H1 (cell line): Measurements from ENCODE around the gene TSPOAP1. TPM values are rescaled to one million over a fixed set of nuclear protein-coding genes. Genes with fewer than 3 reads are reported as not detected.

Source experiments
- CBX5 ChIP-seq: fragments of 300-800, 300-1000 bp; sonication (generic); IDR thresholded peaks from 2 replicates; pipeline ENCODE4 v1.7.1; 2016; ENCODE audit warnings: antibody characterized with exemption, low read length, low read depth
- CHD1 ChIP-seq: IDR thresholded peaks from 2 replicates; pipeline ENCODE4 v1.6.1; 2012; ENCODE audit warnings: low read depth, low read length, improper control_type of control experiment
- CHD2 ChIP-seq: IDR thresholded peaks from 2 replicates; pipeline ENCODE4 v1.6.1; 2012; ENCODE audit warnings: low read length, improper control_type of control experiment
- CREB1 ChIP-seq: IDR thresholded peaks from 2 replicates; pipeline ENCODE4 v1.6.1; 2012; ENCODE audit warnings: inconsistent platforms
- GABPA ChIP-seq: IDR thresholded peaks from 2 replicates; pipeline ENCODE4 v1.6.1; 2011; ENCODE audit warnings: mild to moderate bottlenecking, low read length, moderate library complexity, borderline replicate concordance; ENCODE audit not compliant: insufficient read depth
- HDAC2 ChIP-seq, 2 experiments: fragments of 300-600 bp in 1 of 2; sonication (generic) in 1 of 2; IDR thresholded peaks; 2 replicates each; pipeline ENCODE4 v1.6.1; 2011 to 2012; ENCODE audit warnings: low read depth in 2 of 2, low read length in 2 of 2, mild to moderate bottlenecking in 2 of 2, moderate library complexity in 2 of 2, borderline replicate concordance in 1 of 2, inconsistent platforms in 1 of 2
- KDM4A ChIP-seq: IDR thresholded peaks from one replicate; pipeline ENCODE4 v1.7.1; 2012; ENCODE audit warnings: low read depth, mild to moderate bottlenecking, moderate library complexity, low read length, inconsistent platforms; ENCODE audit not compliant: severe bottlenecking
- KDM5A ChIP-seq: fragments of 200-600 bp; IDR thresholded peaks from 2 replicates; pipeline ENCODE4 v1.7.1; 2012; ENCODE audit warnings: mild to moderate bottlenecking, low read length, inconsistent platforms, mixed read lengths
- NRF1 ChIP-seq: IDR thresholded peaks from 2 replicates; pipeline ENCODE4 v1.6.1; 2011; ENCODE audit warnings: mild to moderate bottlenecking, low read depth, low read length, improper control_type of control experiment
- RXRA ChIP-seq: IDR thresholded peaks from 2 replicates; pipeline ENCODE4 v1.6.1; 2011; ENCODE audit warnings: low read depth, mild to moderate bottlenecking, low read length, moderate library complexity; ENCODE audit not compliant: insufficient read depth
- SIX5 ChIP-seq: IDR thresholded peaks from 2 replicates; pipeline ENCODE4 v1.6.1; 2011; ENCODE audit warnings: mild to moderate bottlenecking, low read depth, low read length
- SP4 ChIP-seq: IDR thresholded peaks from 2 replicates; pipeline ENCODE4 v1.6.1; 2012; ENCODE audit warnings: low read length, inconsistent platforms
- TAF7 ChIP-seq: optimal IDR thresholded peaks from 2 replicates; pipeline ENCODE3; 2011; ENCODE audit warnings: low read depth, mild to moderate bottlenecking, inconsistent platforms, low read length, moderate library complexity, borderline replicate concordance
- polyA plus RNA-seq, 7 experiments: library from polyadenylated mRNA; depleted of rRNA in 3 of 7; stranded (reverse) in 5 of 7; unstranded in 2 of 7; fragments of >200 nt in 5 of 7; fragments of 200-250 nt in 2 of 7; gene quantifications; 1 replicate in 5 of 7; 2 replicates in 1 of 7; 4 replicates in 1 of 7; pipeline versions ENCODE4 v1.2.1 to v1.2.3, GENCODE V29; 2011 to 2013; ENCODE audit warnings: missing spikeins in 2 of 7, mixed read lengths in 2 of 7
- total RNA-seq: library from RNA; stranded (reverse); fragmentation: NEBNext Ultra II Directional; extraction: Animal tissue kit (Norgen Biotek cat#: 25700); gene quantifications from 2 replicates; pipeline ENCODE4 v1.2.1, GENCODE V29; 2021
- TF ChIP-seq, protein P1 (sequence below): IDR thresholded peaks from 2 replicates; pipeline ENCODE4 v1.6.1; 2012; ENCODE audit warnings: inconsistent platforms

The TSPOAP1 gene
- total and polyA plus RNA-seq, 2 of the 8 experiments (the other 6 are each of a cell fraction or from before 2014, with no cell fraction given) = 7.6 to 9.2 TPM

DNA sequence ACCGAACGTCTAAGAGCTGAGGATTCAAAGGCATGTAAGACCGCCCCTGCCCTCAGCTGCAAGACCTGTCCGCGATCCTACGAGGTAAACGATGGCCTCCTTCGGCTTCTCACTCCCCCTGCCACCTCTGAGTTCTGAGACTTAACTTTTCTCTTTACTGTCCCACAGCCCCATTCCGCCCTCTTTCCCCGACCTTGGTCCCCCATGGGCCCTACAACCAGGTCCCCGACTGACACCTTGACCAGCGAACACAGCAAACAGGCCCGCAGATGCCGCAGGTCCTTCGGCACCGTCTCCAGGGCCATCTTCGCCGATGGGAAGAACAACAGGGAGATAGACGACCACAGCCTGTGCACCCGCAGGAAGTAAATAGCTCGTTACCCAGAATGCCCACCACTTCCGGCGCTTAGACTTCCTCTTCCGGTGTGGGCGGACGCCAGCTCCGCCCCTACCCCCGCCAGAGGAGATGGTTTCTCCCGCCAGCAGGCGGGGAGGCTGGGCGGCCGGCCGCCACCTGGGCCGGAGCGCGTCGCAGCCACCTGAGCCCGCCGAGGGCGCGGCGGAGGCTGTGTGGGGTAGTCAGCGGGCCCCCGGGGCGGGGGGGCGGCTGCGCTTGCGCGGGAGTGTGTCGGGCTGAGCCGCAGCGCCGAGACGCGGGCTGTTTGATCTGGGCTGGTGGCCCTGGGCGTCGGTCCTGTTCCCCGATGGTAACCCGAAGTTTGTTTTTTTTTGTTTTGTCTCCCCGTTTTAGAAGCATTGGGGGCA is 23.4 kb upstream of the TSPOAP1 start, which contains the start of gene SUPT4H1 (continued):
- TF ChIP-seq RXRA = no peak
- TF ChIP-seq, protein P1, sequence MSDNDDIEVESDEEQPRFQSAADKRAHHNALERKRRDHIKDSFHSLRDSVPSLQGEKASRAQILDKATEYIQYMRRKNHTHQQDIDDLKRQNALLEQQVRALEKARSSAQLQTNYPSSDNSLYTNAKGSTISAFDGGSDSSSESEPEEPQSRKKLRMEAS = peak; percentile 36; the same call in 1 of the 2 replicates
- no peak for TF ChIP-seq HDAC2 (IDR thresholded peaks at IDR 0.05; ENCODE audit: borderline replicate concordance in 1 of 2, low read depth in 2 of 2, low read length in 2 of 2)
- no peak for TF ChIP-seq CBX5
- peak; percentile 63 for TF ChIP-seq NRF1
- TF ChIP-seq CREB1 = peak; percentile 67
- TF ChIP-seq SIX5 = peak; percentile 39; the same call in 1 of the 2 replicates
- peak; percentile 86 for TF ChIP-seq CHD1
- TF ChIP-seq GABPA = peak; percentile 96
- TF ChIP-seq TAF7 = peak; percentile 43
- peak; percentile 78; the same call in 1 of the 2 replicates for TF ChIP-seq SP4
- peak; percentile 81 for TF ChIP-seq KDM5A
- peak; percentile 32 for TF ChIP-seq KDM4A
- 0 out of 2 replicates have a peak, but pooled peaks have one; percentile 26 for TF ChIP-seq CHD2
